Posterior cingulate gyrus (tissue), 11 donors: ENCODE measurements around the gene SMCO3.

ENCODE experiments used
- DNase-seq, 10 donors: peaks; one replicate each; pipeline versions ENCODE4 v3.0.0 to v3.0.0-alpha.2; 2020 to 2021; ENCODE audit warnings: mixed read lengths in 3 of 10
- intact Hi-C: fragments of 100-400 bp; cut with DNase I; formaldehyde crosslinking; loops from one replicate; pipeline ENCODE4 v1.15.1; 2023

Gene SMCO3

GRCh38 chr12:14814014-14814413 is at the start of gene SMCO3:
TSS of gene SMCO3 (minus strand) at chr12:14814182. CDS start at chr12:14806680, 7,502 bp downstream.
- no peak for DNase-seq
- intact Hi-C loops = no loop called here

DNA sequence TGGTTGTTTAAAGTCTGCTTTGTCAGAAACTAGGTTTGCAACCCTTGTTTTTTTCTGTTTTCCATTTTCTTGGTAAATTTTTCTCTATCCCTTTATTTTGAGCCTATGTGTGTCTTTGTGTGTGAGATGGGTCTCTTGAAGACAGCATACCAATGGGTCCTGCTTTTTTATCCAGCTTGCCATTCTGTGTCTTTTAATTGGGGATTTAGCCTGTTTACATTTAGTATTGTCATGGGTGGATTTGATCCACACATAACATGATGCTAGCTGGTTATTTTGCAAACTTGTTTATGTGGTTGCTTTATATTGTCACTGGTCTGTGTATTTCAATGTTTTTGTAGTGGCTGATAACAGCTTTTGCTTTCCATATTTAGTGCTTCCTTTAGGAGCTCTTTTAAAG is 46.5 kb upstream of the SMCO3 start:
- intact Hi-C loops = no loop called here
- no peak for DNase-seq

DNA sequence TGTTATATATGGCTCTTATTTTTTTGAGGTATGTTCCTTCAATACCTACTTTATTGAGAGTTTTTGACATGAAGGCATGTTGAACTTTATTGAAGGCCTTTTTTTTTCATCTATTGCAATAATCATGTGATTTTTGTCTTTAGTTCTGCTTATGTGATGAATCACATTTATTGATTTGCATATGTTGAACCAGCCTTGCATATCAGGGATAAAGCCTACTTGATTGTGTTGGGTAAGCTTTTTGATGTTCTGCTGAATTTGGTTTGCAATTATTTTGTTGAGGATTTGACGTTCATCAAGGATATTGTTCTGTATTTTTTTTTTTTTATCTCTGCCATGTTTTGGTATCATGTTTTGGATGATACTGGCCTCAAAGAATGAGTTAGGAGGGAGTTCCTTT is 44.5 kb upstream of the SMCO3 start:
- intact Hi-C loops = no loop called here

GRCh38 chr12:14854586-14855183 is 40.7 kb upstream of the SMCO3 start:
- DNase-seq = no peak
- intact Hi-C loops = no loop called here

More for the DNA sequence above, 44.5 kb upstream of the SMCO3 start:
- DNase-seq = no peak

DNA sequence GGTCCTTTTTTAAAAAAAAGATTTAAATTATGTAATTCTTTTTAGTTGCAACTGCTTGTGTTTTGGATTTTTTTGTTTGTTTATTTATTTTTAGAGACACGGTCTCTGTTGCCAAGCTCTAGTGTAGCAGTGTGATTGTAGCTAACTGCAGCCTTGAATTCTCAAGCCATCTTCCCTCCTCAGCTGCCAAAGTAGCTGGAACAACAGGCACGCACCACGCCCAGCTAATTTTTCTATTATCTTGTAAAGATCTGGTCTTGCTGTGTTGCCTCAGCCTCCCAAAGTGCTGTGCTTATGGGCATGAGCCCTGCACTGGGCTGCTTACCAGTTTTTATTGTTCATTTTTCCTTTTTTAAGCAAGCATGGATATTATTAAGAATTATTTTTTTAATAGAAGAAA is 40.0 kb upstream of the SMCO3 start:
- DNase-seq = no peak
- intact Hi-C loops = no loop called here

- intact Hi-C loops = no loop called here
- no peak for DNase-seq
These were observed 38.9 kb upstream of the SMCO3 start for GRCh38 chr12:14852880-14853279.

GRCh38 chr12:14850929-14851663 is 37.1 kb upstream of the SMCO3 start:
- peak in 1 of 10 donors; percentile 47 for DNase-seq
- intact Hi-C loops = no loop called here

DNA sequence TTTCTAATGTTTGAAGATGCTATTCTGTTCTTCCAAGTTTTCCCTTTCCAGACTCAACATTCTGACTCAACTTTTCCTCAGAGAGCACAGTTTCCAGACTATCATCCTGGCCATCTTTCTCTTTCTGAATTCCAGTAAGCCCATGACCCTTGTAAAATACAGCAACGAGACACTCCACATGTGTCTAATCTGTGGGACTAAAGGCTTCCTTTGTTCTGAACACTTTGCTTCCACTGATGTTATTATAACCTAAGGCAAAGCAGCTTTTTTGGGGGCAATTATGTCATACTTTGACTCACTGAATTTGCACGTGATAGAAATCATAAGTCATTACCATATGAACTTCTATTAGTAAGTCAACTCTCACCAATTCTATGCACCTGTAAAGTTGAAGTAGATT is 35.7 kb upstream of the SMCO3 start:
- intact Hi-C loops = loop anchor here (10.0 kb wide), 1 partner anchor 425 kb away; no protein-coding TSS in a partner anchor
- no peak for DNase-seq

GRCh38 chr12:14846876-14847580 is 33.0 kb upstream of the SMCO3 start:
- no peak for DNase-seq
- intact Hi-C loops = loop anchor here (10.0 kb wide), 1 partner anchor 428 kb away; no protein-coding TSS in a partner anchor

DNA sequence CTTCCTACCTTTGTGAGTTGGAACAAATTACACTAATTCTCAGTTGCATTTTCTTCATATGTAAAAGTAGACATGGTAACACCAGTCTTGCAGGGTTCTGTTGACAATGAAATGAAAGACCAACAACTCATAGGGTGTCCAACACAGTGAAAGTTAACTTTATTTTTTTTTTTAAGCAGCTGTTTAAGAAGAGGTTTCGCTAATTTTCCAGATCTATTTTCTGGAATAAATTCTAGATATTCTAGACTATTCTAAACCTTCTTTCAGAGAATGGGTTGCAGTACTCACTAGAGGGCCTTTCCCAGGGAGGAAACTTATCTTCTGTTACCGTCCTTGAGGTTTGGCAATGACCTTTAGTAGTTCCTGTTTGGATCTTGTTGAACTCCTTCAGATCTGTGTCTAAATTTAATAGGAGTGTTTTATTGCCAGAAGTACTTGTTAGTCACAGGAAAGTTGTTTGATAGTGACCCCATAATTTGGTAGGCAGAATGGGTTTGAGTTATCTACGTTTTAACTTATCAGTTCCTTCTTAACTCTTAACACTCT is 32.1 kb upstream of the SMCO3 start:
- intact Hi-C loops = loop anchor here (10.0 kb wide), 1 partner anchor 429 kb away; no protein-coding TSS in a partner anchor
- no peak for DNase-seq

DNA sequence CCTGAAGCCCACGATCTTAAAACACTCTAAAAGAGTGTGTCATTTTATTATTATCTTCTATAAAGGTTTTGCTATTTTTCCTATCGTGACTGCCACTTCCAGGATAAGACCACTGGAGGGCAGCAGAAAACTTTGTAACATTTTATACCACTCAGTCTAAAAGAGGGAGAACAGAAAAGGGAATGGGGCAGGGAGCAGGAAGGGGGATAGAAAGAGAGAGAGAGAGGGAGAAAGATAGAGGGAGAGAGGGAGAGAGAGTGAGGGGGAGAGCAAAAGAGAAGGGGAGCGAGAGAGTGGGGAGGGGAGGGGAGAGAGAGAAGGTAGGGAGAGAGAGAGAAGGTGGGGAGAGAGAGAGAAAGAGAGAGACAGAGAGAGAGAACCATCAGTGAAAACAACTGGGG is 31.4 kb upstream of the SMCO3 start:
- peak in 3 of 10 donors; percentile 24 to 40 (median 31) for DNase-seq
- intact Hi-C loops = loop anchor here (1.0 to 10.0 kb wide), 4 partner anchors 48 to 429 kb away; partner anchors contain the start of gene RERG

- no peak for DNase-seq
- intact Hi-C loops = loop anchor here (2.0 to 10.0 kb wide), 2 partner anchors 376 to 430 kb away; partner anchors contain the start of gene RERG
These were observed 30.4 kb upstream of the SMCO3 start for GRCh38 chr12:14844401-14844800.

GRCh38 chr12:14843425-14843887 is 29.5 kb upstream of the SMCO3 start, which contains the start of gene ART4:
TSS of gene ART4 (minus strand) at chr12:14843526. CDS start at chr12:14843113, 413 bp downstream.
- intact Hi-C loops = loop anchor here (10.0 kb wide), 1 partner anchor 431 kb away; no protein-coding TSS in a partner anchor

GRCh38 chr12:14842315-14842714 is 28.3 kb upstream of the SMCO3 start:
- no peak for DNase-seq
- intact Hi-C loops = loop anchor here (10.0 kb wide), 1 partner anchor 432 kb away; no protein-coding TSS in a partner anchor

More at GRCh38 chr12:14843425-14843887, 29.5 kb upstream of the SMCO3 start, which contains the start of gene ART4:
- DNase-seq = no peak

DNA sequence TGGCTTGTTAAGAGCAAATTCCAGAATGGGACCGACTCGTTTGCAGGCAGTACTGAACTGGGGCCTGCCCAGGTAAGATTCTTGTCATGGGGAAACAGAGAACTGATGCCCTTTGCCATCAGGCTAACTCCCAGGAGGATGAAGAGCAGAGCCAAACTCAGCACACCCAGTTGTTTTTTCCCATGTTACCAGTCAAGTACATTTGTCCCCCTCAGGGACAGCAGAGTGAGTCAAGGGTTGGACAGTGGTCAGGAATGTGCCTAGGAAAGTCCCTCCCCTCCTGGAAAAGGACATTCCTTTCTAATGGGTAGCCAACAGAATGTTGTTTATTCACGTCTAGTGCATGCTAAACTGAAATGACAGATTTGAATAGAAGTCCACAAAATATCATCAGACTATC is 27.8 kb upstream of the SMCO3 start:
- intact Hi-C loops = loop anchor here (10.0 kb wide), 1 partner anchor 433 kb away; no protein-coding TSS in a partner anchor
- DNase-seq = no peak

DNA sequence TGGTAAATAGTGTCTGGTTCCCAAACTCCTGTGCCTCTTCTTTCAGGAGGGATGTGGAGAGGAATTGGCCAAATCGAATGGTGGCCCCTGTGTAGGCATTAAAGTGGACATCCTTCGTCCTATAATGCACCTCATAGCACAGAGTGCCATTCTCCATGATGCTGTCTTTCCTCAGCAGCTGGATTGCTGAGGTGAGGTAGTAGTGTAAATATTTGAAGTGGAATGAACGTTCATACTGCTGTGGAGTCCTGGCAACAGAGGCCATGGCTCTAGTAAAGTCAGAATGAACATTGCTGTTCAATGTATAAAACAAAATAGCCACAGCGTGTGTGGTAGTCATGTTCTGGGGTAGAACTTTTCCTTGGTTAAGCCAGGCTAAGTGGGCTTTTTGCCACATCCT is 26.6 kb upstream of the SMCO3 start:
- DNase-seq = no peak
- intact Hi-C loops = loop anchor here (10.0 kb wide), 1 partner anchor 434 kb away; no protein-coding TSS in a partner anchor

GRCh38 chr12:14839262-14839661 is 25.3 kb upstream of the SMCO3 start:
- intact Hi-C loops = no loop called here
- no peak for DNase-seq

- intact Hi-C loops = no loop called here
These were observed 22.6 kb upstream of the SMCO3 start for GRCh38 chr12:14836336-14837210.

DNA sequence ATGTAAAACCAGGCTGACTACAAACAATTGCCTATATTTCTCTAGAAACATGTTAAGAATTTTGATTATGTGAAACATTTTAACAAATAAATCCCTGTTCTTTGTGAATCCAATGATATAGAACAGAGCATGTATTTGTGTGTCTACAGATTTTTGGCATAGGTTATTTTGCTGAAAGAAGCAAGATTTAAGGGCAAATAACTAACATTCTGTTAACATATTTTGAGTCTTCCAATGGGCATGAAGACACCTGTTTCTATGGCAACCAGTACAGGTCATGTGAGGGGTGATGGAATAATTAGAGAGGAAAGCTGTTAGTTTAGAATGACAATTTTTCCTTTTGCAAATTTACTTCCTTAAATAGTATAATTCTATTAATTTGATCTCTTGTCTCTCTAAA is 20.5 kb upstream of the SMCO3 start:
- DNase-seq = no peak
- intact Hi-C loops = no loop called here

More at GRCh38 chr12:14836336-14837210, 22.6 kb upstream of the SMCO3 start:
- no peak for DNase-seq
